ENCODE data around the gene GAS6.

GAS6 gene

DNA sequence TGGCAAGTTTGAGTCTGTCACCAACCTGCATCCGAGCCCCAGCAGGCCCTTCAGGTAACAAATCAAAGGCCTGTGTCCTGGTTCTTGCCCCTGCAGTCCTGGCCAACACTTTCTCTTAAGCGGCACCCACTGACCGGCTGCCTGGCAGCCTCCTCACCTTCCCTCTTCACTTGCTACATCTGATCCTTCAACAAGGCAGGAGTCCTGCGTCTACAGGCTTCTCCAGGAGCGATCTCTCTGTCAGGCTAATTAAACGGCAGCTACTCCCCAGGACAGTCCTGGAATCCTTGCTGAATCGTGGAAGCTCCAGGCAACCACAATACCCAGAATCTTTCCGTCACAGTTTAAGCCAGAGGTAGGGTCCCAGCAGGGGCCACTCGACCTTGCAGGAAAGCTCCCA, 41.1 kb upstream of the GAS6 start:
- TF ChIP-seq, protein P1, sequence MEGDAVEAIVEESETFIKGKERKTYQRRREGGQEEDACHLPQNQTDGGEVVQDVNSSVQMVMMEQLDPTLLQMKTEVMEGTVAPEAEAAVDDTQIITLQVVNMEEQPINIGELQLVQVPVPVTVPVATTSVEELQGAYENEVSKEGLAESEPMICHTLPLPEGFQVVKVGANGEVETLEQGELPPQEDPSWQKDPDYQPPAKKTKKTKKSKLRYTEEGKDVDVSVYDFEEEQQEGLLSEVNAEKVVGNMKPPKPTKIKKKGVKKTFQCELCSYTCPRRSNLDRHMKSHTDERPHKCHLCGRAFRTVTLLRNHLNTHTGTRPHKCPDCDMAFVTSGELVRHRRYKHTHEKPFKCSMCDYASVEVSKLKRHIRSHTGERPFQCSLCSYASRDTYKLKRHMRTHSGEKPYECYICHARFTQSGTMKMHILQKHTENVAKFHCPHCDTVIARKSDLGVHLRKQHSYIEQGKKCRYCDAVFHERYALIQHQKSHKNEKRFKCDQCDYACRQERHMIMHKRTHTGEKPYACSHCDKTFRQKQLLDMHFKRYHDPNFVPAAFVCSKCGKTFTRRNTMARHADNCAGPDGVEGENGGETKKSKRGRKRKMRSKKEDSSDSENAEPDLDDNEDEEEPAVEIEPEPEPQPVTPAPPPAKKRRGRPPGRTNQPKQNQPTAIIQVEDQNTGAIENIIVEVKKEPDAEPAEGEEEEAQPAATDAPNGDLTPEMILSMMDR (IDR thresholded peaks at IDR 0.05; ENCODE audit: control extremely low read depth, extremely low read depth, low read depth, missing control alignments) = no peak
- ChIA-PET CTCF (interaction anchor here (1.0 to 1.7 kb wide), 2 partner anchors 16 to 88 kb away, joined by 3 to 4 read pairs; no protein-coding TSS in a partner anchor), POLR2A (no interaction called here)
- no peak for DNase-seq (ENCODE audit: extremely low spot score)

DNA sequence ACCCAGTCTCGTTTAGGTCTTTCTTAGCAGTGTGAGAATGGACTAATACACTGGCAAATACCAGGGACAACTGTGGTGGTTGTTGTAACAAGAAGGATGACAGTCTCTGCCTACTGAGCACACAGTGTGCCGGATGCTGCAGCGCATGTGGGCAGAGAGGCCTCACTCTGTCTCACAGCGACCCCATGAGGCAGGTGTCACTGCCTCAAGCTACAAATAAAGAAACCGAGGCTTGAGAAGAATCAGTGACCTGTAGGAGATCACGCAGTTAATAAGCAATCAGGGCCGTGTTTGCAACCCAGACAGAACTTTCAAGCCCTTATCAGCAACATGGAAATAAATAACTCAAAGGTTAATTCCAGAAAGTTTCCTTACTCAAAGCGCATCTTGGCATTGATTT, 40.5 kb upstream of the GAS6 start:
- ChIA-PET CTCF (interaction anchor here (1.7 kb wide), 1 partner anchor 88 kb away, joined by 4 read pairs; no protein-coding TSS in a partner anchor), POLR2A (no interaction called here)
- TF ChIP-seq, protein P1 (IDR thresholded peaks at IDR 0.05; ENCODE audit: control extremely low read depth, extremely low read depth, low read depth, missing control alignments) = peak; percentile 33
- no peak for DNase-seq (ENCODE audit: extremely low spot score)

DNA sequence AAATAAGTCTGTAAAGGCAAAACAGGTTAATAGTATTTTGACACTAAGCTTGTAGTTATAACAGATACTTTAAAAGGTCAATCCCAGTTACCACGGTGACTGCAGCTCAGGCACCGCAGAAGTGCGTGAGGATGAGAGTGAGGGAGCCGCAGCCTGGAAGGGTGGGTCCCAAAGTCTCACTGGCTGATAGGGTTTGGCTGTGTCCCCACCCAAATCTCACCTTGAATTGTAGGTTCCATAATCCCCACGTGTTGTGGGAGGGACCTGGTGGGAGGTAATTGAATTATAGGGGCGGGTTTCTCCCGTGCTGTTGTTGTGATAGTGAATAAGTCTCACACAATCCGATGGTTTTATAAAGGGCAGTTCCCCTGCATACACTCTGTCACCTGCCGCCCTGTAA, 40.0 kb upstream of the GAS6 start:
- TF ChIP-seq, protein P1 (IDR thresholded peaks at IDR 0.05; ENCODE audit: control extremely low read depth, extremely low read depth, low read depth, missing control alignments) = no peak
- ChIA-PET CTCF (interaction anchor here (1.0 to 1.7 kb wide), 2 partner anchors 87 to 322 kb away, joined by 3 to 4 read pairs; no protein-coding TSS in a partner anchor), POLR2A (no interaction called here)
- no peak for DNase-seq (ENCODE audit: extremely low spot score)

DNA sequence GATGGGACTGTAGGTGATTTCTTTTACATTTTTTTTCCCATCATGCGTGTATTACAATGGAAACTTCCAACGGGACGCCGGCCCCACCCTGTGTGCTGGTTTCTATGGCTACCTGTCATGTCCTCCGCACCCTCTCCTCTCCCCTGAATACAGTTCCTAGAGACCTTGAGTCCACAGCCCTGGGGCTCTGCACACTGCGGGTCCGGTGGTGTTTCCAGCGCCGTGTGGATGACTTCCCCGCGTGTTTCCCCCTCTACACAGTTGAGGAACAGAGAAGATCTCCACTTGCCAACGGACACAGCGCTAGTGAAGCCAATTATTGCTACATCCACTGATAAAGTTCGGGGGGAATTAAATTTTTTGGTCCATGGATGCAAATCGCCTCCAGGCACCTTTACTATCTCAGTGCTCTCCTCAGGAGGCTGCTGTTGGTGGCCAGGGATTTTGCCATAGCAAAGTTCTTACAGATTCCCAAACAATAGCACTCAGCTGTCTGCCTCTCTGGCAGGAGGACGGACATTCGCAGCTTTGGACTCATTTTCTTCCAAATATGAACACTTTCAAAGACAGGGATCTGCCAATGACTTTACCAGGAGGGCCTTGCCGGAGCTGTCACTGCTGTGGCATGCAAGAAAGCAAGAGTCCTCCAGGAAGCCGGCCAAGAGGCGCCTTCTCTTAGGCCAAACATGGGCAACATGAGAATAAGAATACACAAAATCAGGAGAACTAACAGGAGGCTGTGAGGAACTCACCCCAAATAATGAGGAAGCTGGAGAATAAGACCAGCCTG, 39.3 kb upstream of the GAS6 start:
- ChIA-PET POLR2A (no interaction called here), CTCF (interaction anchor here (1.0 kb wide), 1 partner anchor 323 kb away, joined by 3 read pairs; no protein-coding TSS in a partner anchor)
- no peak for DNase-seq (ENCODE audit: extremely low spot score)
- TF ChIP-seq, protein P1 (IDR thresholded peaks at IDR 0.05; ENCODE audit: control extremely low read depth, extremely low read depth, low read depth, missing control alignments) = no peak

DNA sequence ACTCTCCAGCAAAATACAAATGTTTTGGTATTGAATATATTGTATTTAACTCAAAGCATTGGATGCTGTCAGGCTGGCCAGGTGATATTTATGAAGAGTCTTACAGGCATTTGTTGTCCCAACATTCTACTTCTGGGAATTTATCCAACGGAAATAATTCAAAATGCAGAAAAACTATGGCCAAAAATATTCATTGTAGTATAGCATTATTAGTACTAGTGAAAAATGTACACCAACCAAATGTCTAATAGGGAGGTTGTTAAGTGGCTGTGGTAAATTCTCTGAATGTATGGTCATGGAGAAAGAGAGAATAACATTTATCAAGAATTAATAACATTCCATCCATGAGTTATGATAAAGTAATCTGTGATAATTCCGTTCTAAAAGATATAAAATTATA, 38.6 kb upstream of the GAS6 start:
- CTCF ChIA-PET = no interaction called here
- TF ChIP-seq, protein P1 (IDR thresholded peaks at IDR 0.05; ENCODE audit: control extremely low read depth, extremely low read depth, low read depth, missing control alignments) = no peak
- POLR2A ChIA-PET = no interaction called here
- no peak for DNase-seq (ENCODE audit: extremely low spot score)

DNA sequence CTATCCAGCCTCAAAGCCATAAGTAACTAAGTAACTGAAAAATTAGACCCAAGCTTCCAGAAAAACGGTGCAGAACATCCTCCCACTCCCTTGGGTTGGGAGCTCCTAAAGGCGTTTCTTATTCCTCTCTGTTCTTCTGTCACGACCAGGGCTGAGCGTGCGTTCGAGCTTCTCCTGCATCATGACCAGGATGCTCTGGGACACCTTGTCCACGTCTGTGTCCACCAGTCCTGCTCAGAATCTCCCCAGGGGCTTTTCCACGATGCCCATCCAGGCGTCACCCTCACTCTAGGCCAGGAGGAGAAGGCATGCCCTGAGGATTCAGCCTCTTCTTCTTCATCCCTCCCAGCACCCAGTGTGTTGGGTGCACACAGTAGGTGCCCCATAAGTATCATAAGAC, 37.8 kb upstream of the GAS6 start:
- TF ChIP-seq, protein P1 (IDR thresholded peaks at IDR 0.05; ENCODE audit: control extremely low read depth, extremely low read depth, low read depth, missing control alignments) = no peak
- CTCF ChIA-PET = no interaction called here
- DNase-seq (ENCODE audit: extremely low spot score) = no peak
- POLR2A ChIA-PET = no interaction called here
